Fibroblast of the aortic adventitia (primary cell): ENCODE results near the gene TACR1. TPM values are rescaled to one million over a fixed set of nuclear protein-coding genes. Genes with fewer than 3 reads are reported as not detected.
"Not testable (repeated sequence)": the region's sequence is repeated elsewhere in the genome, so short reads cannot be mapped to it uniquely, and the experiment has no call there.

Experiments used
- DNase-seq: peaks from one replicate; pipeline ENCODE4 v3.0.0-alpha.2; 2010; ENCODE audit warnings: low read depth
- H3K4me3 ChIP-seq: 2 replicates; pipeline ENCODE4 v1.5.1; 2011; ENCODE audit warnings: low read depth, mild to moderate bottlenecking, control low read depth, low read length, moderate library complexity
- CTCF ChIP-seq: IDR thresholded peaks from 2 replicates; pipeline ENCODE4 v1.5.1; 2011; ENCODE audit warnings: mild to moderate bottlenecking, low read length, control low read depth, inconsistent platforms; ENCODE audit not compliant: insufficient read depth
- total RNA-seq: library from RNA; depleted of rRNA; stranded (reverse); fragments of >200 nt; gene quantifications from 2 replicates; pipeline ENCODE4 v1.2.3, GENCODE V29; 2012; ENCODE audit warnings: low replicate concordance

TACR1 gene
- 0.09 TPM in 1 of 2 replicates, not detected in the other for total RNA-seq

GRCh38 chr2:75199428-75200011 is at the start of gene TACR1:
TSS of gene TACR1 (minus strand) at chr2:75199520. CDS start at chr2:75198934, 586 bp downstream.
- H3K4me3 ChIP-seq, result peak within 1 kb of the TSS; percentile 54
- peak; percentile 81 for TF ChIP-seq CTCF
- DNase-seq, result peak; percentile 74

GRCh38 chr2:75248581-75248980 is 49.3 kb upstream of the TACR1 start:
- DNase-seq, result peak; percentile 54
- H3K4me3 ChIP-seq, result not testable (repeated sequence)

- DNase-seq, result no peak
- TF ChIP-seq CTCF, result no peak
- no peak overlapping the region for H3K4me3 ChIP-seq
These were observed 47.3 kb upstream of the TACR1 start for GRCh38 chr2:75246441-75247167.

GRCh38 chr2:75243219-75243618 is 43.9 kb upstream of the TACR1 start:
- no peak overlapping the region for H3K4me3 ChIP-seq
- no peak for TF ChIP-seq CTCF
- DNase-seq, result no peak

GRCh38 chr2:75241696-75242095 is 42.4 kb upstream of the TACR1 start:
- no peak for TF ChIP-seq CTCF
- H3K4me3 ChIP-seq, result no peak overlapping the region
- peak; percentile 20 for DNase-seq

GRCh38 chr2:75238670-75239330 is 39.5 kb upstream of the TACR1 start:
- peak; percentile 77 for DNase-seq
- H3K4me3 ChIP-seq, result no peak overlapping the region
- no peak for TF ChIP-seq CTCF

GRCh38 chr2:75237296-75237695 is 38.0 kb upstream of the TACR1 start:
- H3K4me3 ChIP-seq, result no peak overlapping the region
- no peak for TF ChIP-seq CTCF
- no peak for DNase-seq
